T-cell (primary cell): ENCODE measurements around the gene DENND5B. TPM values are rescaled to one million over a fixed set of nuclear protein-coding genes. Genes with fewer than 3 reads are reported as not detected.
A peak's percentile ranks its signal among the peaks of the same experiment; 100 is the strongest.
"Not testable (repeated sequence)": the region's sequence is repeated elsewhere in the genome, so short reads cannot be mapped to it uniquely, and the experiment has no call there.

Source experiments
- ATAC-seq, 4 experiments: fragments of 200-7000 bp in 3 of 4; fragments of 150-1000 bp in 1 of 4; cut with Tn5 transposase; replicated peaks in 1 of 4; 1 replicate in 3 of 4; 2 replicates in 1 of 4; pipeline ENCODE4 v1.10.0; 2021; ENCODE audit warnings: moderate library complexity in 3 of 4, mild to moderate bottlenecking in 2 of 4, moderate number of reproducible peaks in 1 of 4
- CTCF ChIA-PET, 2 donors: fragments of 300-600 bp; sonication (Branson Sonifier 250); formaldehyde crosslinking; loops; one replicate each; lab custom pipeline; 2022; ENCODE audit warnings: antibody characterized with exemption in 2 of 2; lab: Charles Lee
- POLR2A ChIA-PET, 2 donors: fragments of 300-600 bp; sonication (Branson Sonifier 250); formaldehyde crosslinking; loops; one replicate each; lab custom pipeline; 2022; ENCODE audit warnings: antibody characterized with exemption in 2 of 2; lab: Charles Lee
- DNase-seq, 35 experiments: peaks; one replicate each; pipeline versions ENCODE4 v3.0.0 to v3.0.0-alpha.2; 2013 to 2023
- H3K27ac ChIP-seq: one replicate; pipeline ENCODE4 v1.5.1; 2013; ENCODE audit warnings: low read length
- H3K27me3 ChIP-seq, 2 experiments: replicated peaks in 1 of 2; 1 replicate in 1 of 2; 2 replicates in 1 of 2; pipeline versions ENCODE4 v1.6.1 to v1.7.0; 2013; ENCODE audit warnings: low read length in 1 of 2, mixed read lengths in 1 of 2; ENCODE audit not compliant: control insufficient read depth in 2 of 2, insufficient read depth in 2 of 2; ENCODE audit errors: extremely low read depth in 1 of 2
- H3K36me3 ChIP-seq, 2 donors: 1 replicate in 1 of 2; 2 replicates in 1 of 2; pipeline versions ENCODE4 v1.6.1 to v1.7.0; 2013; ENCODE audit warnings: low read length in 1 of 2; ENCODE audit not compliant: control insufficient read depth in 2 of 2, insufficient read depth in 1 of 2; ENCODE audit errors: extremely low read depth in 1 of 2
- H3K4me1 ChIP-seq, 2 experiments: 1 replicate in 1 of 2; 2 replicates in 1 of 2; pipeline versions ENCODE4 v1.6.1 to v1.7.0; 2013; ENCODE audit warnings: low read length in 2 of 2, mixed read lengths in 1 of 2; ENCODE audit not compliant: insufficient read depth in 2 of 2, control insufficient read depth in 1 of 2; ENCODE audit errors: extremely low read depth in 1 of 2
- H3K4me3 ChIP-seq, 2 donors: 1 replicate in 1 of 2; 2 replicates in 1 of 2; pipeline versions ENCODE4 v1.5.1 to v1.7.0; 2013; ENCODE audit warnings: mild to moderate bottlenecking in 2 of 2, low read length in 1 of 2, moderate library complexity in 1 of 2; ENCODE audit not compliant: control insufficient read depth in 1 of 2; ENCODE audit errors: extremely low read depth in 1 of 2
- H3K9me3 ChIP-seq: 2 replicates; pipeline ENCODE4 v1.7.0; 2013
- H3K27ac Mint-ChIP-seq, 2 donors: one replicate each; pipeline ENCODE4 v1.8.0; 2020 to 2021; ENCODE audit warnings: mild to moderate bottlenecking in 2 of 2, mixed read lengths in 2 of 2
- H3K27me3 Mint-ChIP-seq, 2 donors: one replicate each; pipeline ENCODE4 v1.8.0; 2021 to 2022; ENCODE audit warnings: mixed read lengths in 2 of 2
- H3K36me3 Mint-ChIP-seq: one replicate; pipeline ENCODE4 v1.8.0; 2021; ENCODE audit warnings: mixed read lengths
- H3K4me1 Mint-ChIP-seq, 3 donors: one replicate each; pipeline ENCODE4 v1.8.0; 2020 to 2022; ENCODE audit warnings: mixed read lengths in 3 of 3, mild to moderate bottlenecking in 1 of 3
- H3K4me3 Mint-ChIP-seq, 3 donors: one replicate each; pipeline ENCODE4 v1.8.0; 2020 to 2022; ENCODE audit warnings: mild to moderate bottlenecking in 3 of 3, mixed read lengths in 3 of 3, moderate library complexity in 3 of 3
- H3K9me3 Mint-ChIP-seq, 3 donors: one replicate each; pipeline ENCODE4 v1.8.0; 2020 to 2022; ENCODE audit warnings: mixed read lengths in 3 of 3
- WGBS: methylation state at CpG from one replicate; pipeline ENCODE4 v1.1.5; 2013; ENCODE audit warnings: missing lambda C conversion rate; ENCODE audit not compliant: insufficient coverage; 5-methylcytosine and 5-hydroxymethylcytosine counted together
- total RNA-seq, 35 experiments: library from RNA in 6 of 35; stranded (reverse) in 6 of 35; fragments of 120-200 nt in 1 of 35; gene quantifications; one replicate each; pipeline versions ENCODE4 v1.2.1 to v1.2.4 and lab custom pipeline; 2013 to 2026

DENND5B gene
- total RNA-seq, 5 donors from 2014 or later (not counting 1 experiment from before 2014, with no cell fraction given), result 0.38 to 2.6 (median 1.2) TPM

DNA sequence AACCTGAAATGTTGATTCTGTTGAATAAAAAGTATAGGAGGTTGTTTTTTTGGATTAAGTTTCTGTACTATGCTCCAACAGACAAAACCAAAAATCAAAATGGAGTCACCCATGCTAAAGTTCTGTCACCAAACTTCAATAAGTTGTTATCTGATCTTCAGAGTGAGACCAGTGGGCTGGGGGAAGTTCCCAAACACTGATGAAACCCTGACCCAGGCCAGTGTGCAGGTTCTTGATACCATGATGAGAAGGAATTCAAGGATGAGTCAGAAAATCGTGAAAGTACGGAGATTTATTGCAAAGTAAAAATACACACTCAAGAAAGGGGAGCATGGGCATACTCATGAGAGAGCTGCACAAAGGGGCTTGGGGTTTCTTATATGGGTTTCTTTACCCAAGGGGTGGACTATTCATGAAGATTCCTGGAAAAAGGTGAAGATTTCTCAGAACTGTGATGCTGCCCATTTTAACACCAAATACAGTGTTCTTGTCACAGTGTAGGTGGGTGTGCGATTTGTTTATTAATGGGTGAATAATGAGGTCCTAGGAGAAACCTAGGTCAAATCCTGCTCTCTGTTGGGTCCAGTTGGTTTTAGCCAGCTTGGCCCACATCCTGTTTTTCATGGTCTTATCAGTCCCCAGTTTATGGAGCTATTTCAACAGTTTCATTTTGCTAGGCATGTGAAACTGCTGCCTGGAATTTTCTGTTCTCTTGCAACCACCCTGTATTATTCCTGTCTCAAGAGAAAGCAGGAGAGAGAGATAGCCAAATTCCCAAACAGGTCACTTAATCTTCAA lies 27.5 kb upstream of the DENND5B start:
- H3K36me3 Mint-ChIP-seq, result no peaks in the 10 kb centered on the region
- no peaks in the 10 kb centered on the region for H3K4me1 Mint-ChIP-seq
- DNase-seq, result no peak
- peaks cover 2 to 3% of the 10 kb centered on the region in 2 donors for H3K27me3 Mint-ChIP-seq
- POLR2A ChIA-PET, result no interaction called here
- H3K4me1 ChIP-seq, result no peaks in the 10 kb centered on the region
- no peak overlapping the region for H3K4me3 ChIP-seq
- no peak overlapping the region for H3K27ac Mint-ChIP-seq
- CTCF ChIA-PET, result no interaction called here
- no peaks in the 10 kb centered on the region for H3K36me3 ChIP-seq
- no peaks in the 10 kb centered on the region for H3K9me3 Mint-ChIP-seq
- peaks cover 0 to 11% of the 10 kb centered on the region in 2 experiments for H3K27me3 ChIP-seq
- H3K9me3 ChIP-seq, result no peaks in the 10 kb centered on the region
- no CpG with 5 or more reads among the region's 3 CpGs for WGBS
- no peak overlapping the region for H3K27ac ChIP-seq
- H3K4me3 Mint-ChIP-seq, result no peak overlapping the region
- ATAC-seq, result no peak

GRCh38 chr12:31612819-31613218 lies 21.9 kb upstream of the DENND5B start:
- Histone ChIP-seq H3K27ac (no peak overlapping the region), H3K36me3 (no peaks in the 10 kb centered on the region), H3K9me3 (no peaks in the 10 kb centered on the region), H3K4me1 (no peaks in the 10 kb centered on the region), H3K4me3 (no peak overlapping the region), H3K27me3 (peaks cover 0 to 15% of the 10 kb centered on the region in 2 experiments)
- WGBS, result no CpG with 5 or more reads among the region's 2 CpGs
- H3K36me3 Mint-ChIP-seq, result no peaks in the 10 kb centered on the region
- DNase-seq (no peak), ATAC-seq (no peak)
- CTCF ChIA-PET, result no interaction called here
- H3K27ac Mint-ChIP-seq, result no peak overlapping the region
- peaks cover 10 to 13% of the 10 kb centered on the region in 2 donors for H3K27me3 Mint-ChIP-seq
- POLR2A ChIA-PET, result no interaction called here
- H3K4me3 Mint-ChIP-seq, result no peak overlapping the region
- no peaks in the 10 kb centered on the region for H3K4me1 Mint-ChIP-seq
- H3K9me3 Mint-ChIP-seq, result peaks cover 0 to 7% (median 4%) of the 10 kb centered on the region in 3 donors

- CTCF ChIA-PET, DNase-seq, H3K36me3 Mint-ChIP-seq, H3K36me3 ChIP-seq, H3K4me1 ChIP-seq, H3K4me3 Mint-ChIP-seq, ATAC-seq, H3K4me1 Mint-ChIP-seq, H3K27ac Mint-ChIP-seq, H3K4me3 ChIP-seq, H3K9me3 ChIP-seq, H3K27ac ChIP-seq: not testable (repeated sequence)
- no CpG with 5 or more reads among the region's 2 CpGs for WGBS
- peaks cover 0 to 13% of the 10 kb centered on the region in 2 experiments for H3K27me3 ChIP-seq
- H3K9me3 Mint-ChIP-seq, result peaks cover 0 to 13% (median 10%) of the 10 kb centered on the region in 3 donors
- POLR2A ChIA-PET, result interaction anchor here in 1 of 2 donors (0.5 kb wide), 1 partner anchor 1107 kb away, joined by 3 read pairs; no protein-coding TSS in a partner anchor
- peaks cover 13 to 14% of the 10 kb centered on the region in 2 donors for H3K27me3 Mint-ChIP-seq
Measured at GRCh38 chr12:31608299-31608698, 17.4 kb upstream of the DENND5B start.

DNA sequence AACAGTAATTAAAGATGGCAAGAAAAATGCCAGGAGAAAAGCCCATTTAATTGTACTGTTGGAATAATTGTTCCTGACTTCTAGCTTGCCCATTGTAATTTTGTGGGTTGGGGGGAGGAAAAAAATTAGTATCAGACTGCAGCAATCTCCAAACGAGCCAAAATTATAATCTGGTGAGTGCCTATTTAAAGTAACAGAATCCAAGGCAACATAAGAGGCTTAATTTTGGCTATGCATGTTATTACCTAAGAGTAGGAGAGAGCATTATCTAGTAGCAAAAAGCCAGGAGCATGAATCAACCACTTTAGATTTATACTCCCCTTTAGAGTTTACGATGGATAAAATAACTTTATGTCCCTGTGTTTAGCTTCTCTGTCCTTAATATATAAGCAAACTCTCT lies 14.6 kb upstream of the DENND5B start:
- H3K36me3 ChIP-seq, result no peaks in the 10 kb centered on the region
- peaks cover 0 to 8% of the 10 kb centered on the region in 2 experiments for H3K27me3 ChIP-seq
- ChIA-PET CTCF (interaction anchor here in 1 of 2 donors (0.6 kb wide), 1 partner anchor 9 kb away, joined by 3 read pairs; no protein-coding TSS in a partner anchor), POLR2A (no interaction called here)
- no peaks in the 10 kb centered on the region for H3K4me1 Mint-ChIP-seq
- no peak overlapping the region for H3K27ac ChIP-seq
- no peak overlapping the region for H3K27ac Mint-ChIP-seq
- peaks cover 4% of the 10 kb centered on the region for H3K36me3 Mint-ChIP-seq
- no peaks in the 10 kb centered on the region for H3K4me1 ChIP-seq
- no peak for DNase-seq
- no peak for ATAC-seq
- peaks cover 4 to 5% of the 10 kb centered on the region in 2 donors for H3K27me3 Mint-ChIP-seq
- no peak overlapping the region for H3K4me3 ChIP-seq
- H3K4me3 Mint-ChIP-seq, result no peak overlapping the region
- no CpG with 5 or more reads among the region's 2 CpGs for WGBS
- peaks cover 0 to 13% (median 10%) of the 10 kb centered on the region in 3 donors for H3K9me3 Mint-ChIP-seq
- no peaks in the 10 kb centered on the region for H3K9me3 ChIP-seq

DNA sequence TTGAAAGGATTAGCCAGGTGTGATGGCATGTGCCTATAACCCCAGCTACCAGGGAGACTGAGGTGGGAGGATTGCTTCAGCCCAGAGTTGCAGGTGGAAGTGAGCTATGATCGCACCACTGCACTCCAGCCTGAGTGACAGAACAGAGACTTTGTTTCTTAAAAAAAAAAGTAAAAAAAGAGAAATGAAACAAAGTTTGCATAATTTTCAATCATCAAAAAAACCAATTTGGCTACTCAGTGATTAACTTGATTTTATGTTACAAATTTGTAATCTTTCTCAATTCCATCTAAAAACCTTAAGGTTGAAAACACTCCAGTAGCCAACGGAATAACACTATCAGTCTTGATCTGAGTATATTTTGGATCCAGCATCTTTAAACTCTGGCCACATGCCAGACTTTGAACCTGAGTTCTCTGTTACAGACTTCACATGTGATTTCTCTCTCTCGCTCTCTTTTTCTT lies 12.6 kb upstream of the DENND5B start:
- Histone ChIP-seq H3K36me3 (no peaks in the 10 kb centered on the region), H3K4me1 (no peaks in the 10 kb centered on the region), H3K4me3 (no peak overlapping the region), H3K27ac (no peak overlapping the region), H3K27me3 (peaks cover 0 to 4% of the 10 kb centered on the region in 2 experiments), H3K9me3 (no peaks in the 10 kb centered on the region)
- Mint-ChIP-seq H3K27me3 (peaks cover 5 to 8% of the 10 kb centered on the region in 2 donors), H3K4me1 (peaks cover 0 to 2% (median 0%) of the 10 kb centered on the region in 3 donors), H3K27ac (no peak overlapping the region), H3K9me3 (peaks cover 0 to 11% (median 10%) of the 10 kb centered on the region in 3 donors), H3K36me3 (peaks cover 4% of the 10 kb centered on the region), H3K4me3 (no peak overlapping the region)
- ChIA-PET POLR2A (interaction anchor here in 1 of 2 donors (0.6 to 0.7 kb wide), 2 partner anchors 524 to 1150 kb away, joined by 3 to 14 read pairs; no protein-coding TSS in a partner anchor), CTCF (interaction anchor here in 1 of 2 donors (0.6 kb wide), 1 partner anchor 20 kb away, joined by 5 read pairs; no protein-coding TSS in a partner anchor)
- peak in 1 of 35 experiments; percentile 10 for DNase-seq
- no CpG with 5 or more reads among the region's 3 CpGs for WGBS
- ATAC-seq, result no peak

GRCh38 chr12:31600750-31601149 lies 9.8 kb upstream of the DENND5B start:
- H3K9me3 Mint-ChIP-seq, result no peaks in the 10 kb centered on the region
- POLR2A ChIA-PET, result no interaction called here
- Histone ChIP-seq H3K27me3 (peaks cover 0 to 10% of the 10 kb centered on the region in 2 experiments), H3K4me3 (no peak overlapping the region), H3K9me3 (no peaks in the 10 kb centered on the region), H3K4me1 (no peaks in the 10 kb centered on the region), H3K36me3 (no peaks in the 10 kb centered on the region), H3K27ac (no peak overlapping the region)
- no peaks in the 10 kb centered on the region for H3K36me3 Mint-ChIP-seq
- WGBS, result no CpG with 5 or more reads among the region's 4 CpGs
- no peak overlapping the region for H3K27ac Mint-ChIP-seq
- CTCF ChIA-PET, result interaction anchor here (0.7 kb wide), 2 partner anchors 574 to 1667 kb away, joined by 3 to 7 read pairs; no protein-coding TSS in a partner anchor
- H3K4me3 Mint-ChIP-seq, result no peak overlapping the region
- peaks cover 11 to 15% of the 10 kb centered on the region in 2 donors for H3K27me3 Mint-ChIP-seq
- ATAC-seq (no peak), DNase-seq (no peak)
- peaks cover 0 to 2% (median 0%) of the 10 kb centered on the region in 3 donors for H3K4me1 Mint-ChIP-seq
